CD14-positive monocyte (primary cell): ENCODE measurements around the gene SOAT2. TPM values are rescaled to one million over a fixed set of nuclear protein-coding genes. Genes with fewer than 3 reads are reported as not detected.

Experiments used
- DNase-seq, 3 donors: peaks; one replicate each; pipeline ENCODE4 v3.0.0-alpha.2; 2011 to 2022
- H2AFZ ChIP-seq: 2 replicates; pipeline ENCODE4 v1.6.0; 2012; ENCODE audit warnings: mild to moderate bottlenecking, low read depth, low read length, inconsistent platforms; ENCODE audit not compliant: insufficient read depth, poor library complexity, severe bottlenecking
- H3K27ac ChIP-seq, 2 donors: 1 replicate in 1 of 2; 2 replicates in 1 of 2; pipeline ENCODE4 v1.5.1; 2012 to 2013; ENCODE audit warnings: low read length in 2 of 2, control low read depth in 1 of 2, inconsistent platforms in 1 of 2, low read depth in 1 of 2, mild to moderate bottlenecking in 1 of 2
- H3K27me3 ChIP-seq, 2 donors: one replicate each; pipeline versions ENCODE4 v1.6.0 to v1.6.1; 2011 to 2013; ENCODE audit warnings: low read length in 2 of 2; ENCODE audit not compliant: control insufficient read depth in 2 of 2, insufficient read depth in 2 of 2
- H3K36me3 ChIP-seq, 2 donors: replicated peaks in 1 of 2; 1 replicate in 1 of 2; 2 replicates in 1 of 2; pipeline versions ENCODE4 v1.5.1 to v1.6.1; 2012 to 2013; ENCODE audit warnings: low read length in 2 of 2, control low read depth in 1 of 2, inconsistent platforms in 1 of 2, mild to moderate bottlenecking in 1 of 2; ENCODE audit not compliant: insufficient read depth in 2 of 2, control insufficient read depth in 1 of 2
- H3K4me1 ChIP-seq, 2 donors: 1 replicate in 1 of 2; 2 replicates in 1 of 2; pipeline versions ENCODE4 v1.5.1 to v1.6.1; 2012 to 2013; ENCODE audit warnings: low read length in 2 of 2, control low read depth in 1 of 2, inconsistent platforms in 1 of 2, mild to moderate bottlenecking in 1 of 2, moderate library complexity in 1 of 2; ENCODE audit not compliant: insufficient read depth in 2 of 2, control insufficient read depth in 1 of 2
- H3K4me2 ChIP-seq: replicated peaks from 2 replicates; pipeline ENCODE3; 2012; ENCODE audit warnings: low read length, moderate library complexity, mild to moderate bottlenecking; ENCODE audit not compliant: poor library complexity, severe bottlenecking; ENCODE audit errors: extremely low read depth
- H3K4me3 ChIP-seq, 3 experiments: fragments of 200-600 bp in 1 of 3; sonication (generic) in 1 of 3; replicated peaks in 1 of 3; 1 replicate in 2 of 3; 2 replicates in 1 of 3; pipeline ENCODE4 v1.5.1; 2011 to 2013; ENCODE audit warnings: low read length in 3 of 3, mild to moderate bottlenecking in 3 of 3, control low read depth in 2 of 3, low read depth in 2 of 3, inconsistent platforms in 1 of 3, moderate library complexity in 1 of 3
- H3K79me2 ChIP-seq: 2 replicates; pipeline ENCODE4 v1.6.0; 2012; ENCODE audit warnings: mild to moderate bottlenecking, control low read depth, inconsistent platforms, low read length, moderate library complexity; ENCODE audit not compliant: insufficient read depth
- H3K9ac ChIP-seq: 2 replicates; pipeline ENCODE4 v1.6.0; 2017; ENCODE audit warnings: low read length, mild to moderate bottlenecking; ENCODE audit not compliant: insufficient read depth, poor library complexity, severe bottlenecking
- H3K9me3 ChIP-seq, 2 donors: replicated peaks in 1 of 2; 1 replicate in 1 of 2; 2 replicates in 1 of 2; pipeline versions ENCODE4 v1.5.1 to v1.6.1; 2012 to 2013; ENCODE audit warnings: low read length in 2 of 2, control low read depth in 1 of 2; ENCODE audit not compliant: control insufficient read depth in 1 of 2, insufficient read depth in 1 of 2
- H4K20me1 ChIP-seq: 2 replicates; pipeline ENCODE4 v1.6.0; 2012; ENCODE audit warnings: mild to moderate bottlenecking, low read length, control low read depth, moderate library complexity; ENCODE audit not compliant: insufficient read depth
- H3K27ac Mint-ChIP-seq, 7 donors: one replicate each; pipeline ENCODE4 v1.8.0; 2020; ENCODE audit warnings: mild to moderate bottlenecking in 7 of 7, mixed read lengths in 7 of 7, moderate library complexity in 6 of 7, inconsistent platforms in 2 of 7
- H3K27me3 Mint-ChIP-seq, 3 donors: one replicate each; pipeline ENCODE4 v1.8.0; 2021 to 2022; ENCODE audit warnings: low read depth in 3 of 3, mild to moderate bottlenecking in 3 of 3, mixed read lengths in 3 of 3, moderate library complexity in 3 of 3, inconsistent platforms in 1 of 3
- H3K36me3 Mint-ChIP-seq, 2 donors: one replicate each; pipeline ENCODE4 v1.8.0; 2020; ENCODE audit warnings: mixed read lengths in 2 of 2, inconsistent platforms in 1 of 2, mild to moderate bottlenecking in 1 of 2
- H3K4me1 Mint-ChIP-seq: one replicate; pipeline ENCODE4 v1.8.0; 2020; ENCODE audit warnings: mild to moderate bottlenecking, mixed read lengths
- H3K4me3 Mint-ChIP-seq, 2 donors: one replicate each; pipeline ENCODE4 v1.8.0; 2020; ENCODE audit warnings: mild to moderate bottlenecking in 2 of 2, mixed read lengths in 2 of 2, moderate library complexity in 1 of 2
- H3K9me3 Mint-ChIP-seq, 7 donors: one replicate each; pipeline ENCODE4 v1.8.0; 2020 to 2022; ENCODE audit warnings: mixed read lengths in 7 of 7, mild to moderate bottlenecking in 6 of 7, moderate library complexity in 6 of 7, inconsistent platforms in 2 of 7
- WGBS: methylation state at CpG from one replicate; pipeline ENCODE4 v1.1.5; 2013; ENCODE audit warnings: missing lambda C conversion rate; ENCODE audit not compliant: insufficient coverage; 5-methylcytosine and 5-hydroxymethylcytosine counted together
- intact Hi-C, 2 donors: fragments of 100-400 bp; cut with micrococcal nuclease; formaldehyde crosslinking; loops; one replicate each; pipeline versions ENCODE4 v1.15.0 to v1.15.1; 2023
- polyA plus RNA-seq, 3 donors: library from polyadenylated mRNA; depleted of rRNA in 1 of 3; unstranded in 2 of 3; stranded (reverse) in 1 of 3; fragments of 300-500 nt in 2 of 3; fragments of >200 nt in 1 of 3; fragmentation: Illumina TruSeq in 2 of 3; gene quantifications; 1 replicate in 2 of 3; 2 replicates in 1 of 3; pipeline ENCODE4 v1.2.3, GENCODE V29; 2012 to 2021
- TF ChIP-seq, protein P1 (sequence below): fragments of 200-600 bp; IDR thresholded peaks from one replicate; pipeline ENCODE4 v1.8.0; 2022; ENCODE audit warnings: antibody characterized with exemption, mild to moderate bottlenecking

Gene SOAT2
- polyA plus RNA-seq, 3 donors, result not detected

- H3K79me2 ChIP-seq, result no peaks in the 10 kb centered on the region
- no peak for DNase-seq
- H4K20me1 ChIP-seq, result no peaks in the 10 kb centered on the region
- no peak overlapping the region for H2AFZ ChIP-seq
- Mint-ChIP-seq H3K36me3 (no peaks in the 10 kb centered on the region), H3K27me3 (peaks cover 0 to 3% (median 2%) of the 10 kb centered on the region in 3 donors), H3K4me3 (no peak overlapping the region), H3K9me3 (peaks cover 7 to 19% (median 17%) of the 10 kb centered on the region in 7 donors), H3K4me1 (peaks cover 27% of the 10 kb centered on the region), H3K27ac (no peak overlapping the region)
- no peaks in the 10 kb centered on the region for H3K36me3 ChIP-seq
- H3K27ac ChIP-seq, result no peak overlapping the region
- H3K4me3 ChIP-seq, result no peak overlapping the region
- no peak overlapping the region for H3K9ac ChIP-seq
- H3K9me3 ChIP-seq, result peaks cover under 1 to 11% of the 10 kb centered on the region in 2 donors
- H3K27me3 ChIP-seq, result no peaks in the 10 kb centered on the region
- no peak overlapping the region for H3K4me2 ChIP-seq
- WGBS, result no CpG with 5 or more reads among the region's 3 CpGs
- peaks cover 27% of the 10 kb centered on the region in 2 donors for H3K4me1 ChIP-seq
- TF ChIP-seq, protein P1, sequence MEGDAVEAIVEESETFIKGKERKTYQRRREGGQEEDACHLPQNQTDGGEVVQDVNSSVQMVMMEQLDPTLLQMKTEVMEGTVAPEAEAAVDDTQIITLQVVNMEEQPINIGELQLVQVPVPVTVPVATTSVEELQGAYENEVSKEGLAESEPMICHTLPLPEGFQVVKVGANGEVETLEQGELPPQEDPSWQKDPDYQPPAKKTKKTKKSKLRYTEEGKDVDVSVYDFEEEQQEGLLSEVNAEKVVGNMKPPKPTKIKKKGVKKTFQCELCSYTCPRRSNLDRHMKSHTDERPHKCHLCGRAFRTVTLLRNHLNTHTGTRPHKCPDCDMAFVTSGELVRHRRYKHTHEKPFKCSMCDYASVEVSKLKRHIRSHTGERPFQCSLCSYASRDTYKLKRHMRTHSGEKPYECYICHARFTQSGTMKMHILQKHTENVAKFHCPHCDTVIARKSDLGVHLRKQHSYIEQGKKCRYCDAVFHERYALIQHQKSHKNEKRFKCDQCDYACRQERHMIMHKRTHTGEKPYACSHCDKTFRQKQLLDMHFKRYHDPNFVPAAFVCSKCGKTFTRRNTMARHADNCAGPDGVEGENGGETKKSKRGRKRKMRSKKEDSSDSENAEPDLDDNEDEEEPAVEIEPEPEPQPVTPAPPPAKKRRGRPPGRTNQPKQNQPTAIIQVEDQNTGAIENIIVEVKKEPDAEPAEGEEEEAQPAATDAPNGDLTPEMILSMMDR, result no peak
- intact Hi-C loops, result no loop called here
These were observed 30.4 kb downstream of the SOAT2 start for GRCh38 chr12:53133722-53134121.

GRCh38 chr12:53143355-53143754 is 40.1 kb downstream of the SOAT2 start:
- no peak overlapping the region for H3K27ac Mint-ChIP-seq
- H3K4me3 ChIP-seq, result no peak overlapping the region
- no peak overlapping the region for H3K27ac ChIP-seq
- no peak overlapping the region for H2AFZ ChIP-seq
- H3K27me3 Mint-ChIP-seq, result peaks cover 0 to 6% (median 3%) of the 10 kb centered on the region in 3 donors
- no peak overlapping the region for H3K4me2 ChIP-seq
- H3K79me2 ChIP-seq, result no peaks in the 10 kb centered on the region
- no peaks in the 10 kb centered on the region for H3K36me3 ChIP-seq
- WGBS, result 100% methylated on average over 3 of the region's 4 CpGs
- intact Hi-C loops, result no loop called here
- H3K4me1 Mint-ChIP-seq, result no peaks in the 10 kb centered on the region
- no peaks in the 10 kb centered on the region for H3K27me3 ChIP-seq
- H3K4me1 ChIP-seq, result no peaks in the 10 kb centered on the region
- H3K9me3 Mint-ChIP-seq, result peaks cover 10 to 25% (median 16%) of the 10 kb centered on the region in 7 donors
- no peak overlapping the region for H3K4me3 Mint-ChIP-seq
- H3K36me3 Mint-ChIP-seq, result no peaks in the 10 kb centered on the region
- peaks cover 13 to 20% of the 10 kb centered on the region in 2 donors for H3K9me3 ChIP-seq
- no peak overlapping the region for H3K9ac ChIP-seq
- H4K20me1 ChIP-seq, result no peaks in the 10 kb centered on the region
- no peak for DNase-seq
- TF ChIP-seq, protein P1, result no peak
